Measurements from ENCODE around the gene SERPINE1. TPM values are rescaled to one million over a fixed set of nuclear protein-coding genes. Genes with fewer than 3 reads are reported as not detected.

The SERPINE1 gene
- 2,259 and 4,238 TPM in 2 replicates for total RNA-seq

GRCh38 chr7:101126651-101127459 is at the start of gene SERPINE1:
Gene SERPINE1, plus strand, starts transcription at chr7:101127104. Its CDS starts 1,290 bp downstream, at chr7:101128394.

GRCh38 chr7:101085162-101085964 is 41.5 kb upstream of the SERPINE1 start, which contains the start of gene TRIM56:
Gene TRIM56, plus strand, starts transcription at chr7:101085481. Its CDS starts 1,832 bp downstream, at chr7:101087313.

GRCh38 chr7:101153969-101154692 is 27.2 kb downstream of the SERPINE1 start, which contains the start of gene AP1S1:
Gene AP1S1, plus strand, starts transcription at chr7:101154476. Its CDS starts 39 bp downstream, at chr7:101154515.

GRCh38 chr7:101165075-101165957 is 38.4 kb downstream of the SERPINE1 start, which contains the start of gene VGF:
Gene VGF, minus strand, starts transcription at chr7:101165569. Its CDS starts 726 bp downstream, at chr7:101164843.

GRCh38 chr7:101180130-101180755 is 53.3 kb downstream of the SERPINE1 start, which contains the start of gene NAT16:
Gene NAT16, minus strand, starts transcription at chr7:101180293. Its CDS starts 5,486 bp downstream, at chr7:101174807.

Small RNAs within 50 kb of the gene (small RNA-seq; reads per million reads assigned to genes)
- gene MIR4653 = not detected

Other genes starting within 250 kb of the SERPINE1 start
- 2.5 and 2.9 TPM in 2 replicates for gene UFSP1, start 237.4 kb upstream of the SERPINE1 start, total RNA-seq
- 1.1 and 2.0 TPM in 2 replicates for gene ACHE, start 231.2 kb upstream of the SERPINE1 start, total RNA-seq
- under 0.01 TPM in 1 of 2 replicates, not detected in the other for gene MUC3A, start 177.6 kb upstream of the SERPINE1 start, total RNA-seq
- not detected in 2 replicates for gene MUC12, start 157.5 kb upstream of the SERPINE1 start, total RNA-seq
- gene MUC17, start 107.0 kb upstream of the SERPINE1 start, total RNA-seq = not detected in 2 replicates
- gene TRIM56, start 41.6 kb upstream of the SERPINE1 start, total RNA-seq = 11.1 and 12.4 TPM in 2 replicates
- 149 and 181 TPM in 2 replicates for gene AP1S1, start 27.4 kb downstream of the SERPINE1 start, total RNA-seq
- 0.10 TPM in 1 of 2 replicates, not detected in the other for gene VGF, start 38.5 kb downstream of the SERPINE1 start, total RNA-seq
- gene NAT16, start 53.2 kb downstream of the SERPINE1 start, total RNA-seq = not detected in 2 replicates
- gene MOGAT3, start 73.9 kb downstream of the SERPINE1 start, total RNA-seq = not detected in 2 replicates
- 80.8 and 85.3 TPM in 2 replicates for gene PLOD3, start 90.5 kb downstream of the SERPINE1 start, total RNA-seq
- gene ZNHIT1, start 91.1 kb downstream of the SERPINE1 start, total RNA-seq = 106 and 107 TPM in 2 replicates
- 3.3 and 5.1 TPM in 2 replicates for gene CLDN15, start 110.7 kb downstream of the SERPINE1 start, total RNA-seq
- gene FIS1, start 118.0 kb downstream of the SERPINE1 start, total RNA-seq = 153 and 200 TPM in 2 replicates
- 22.0 and 25.2 TPM in 2 replicates for gene IFT22, start 194.7 kb downstream of the SERPINE1 start, total RNA-seq
- not detected in 2 replicates for gene COL26A1, start 235.8 kb downstream of the SERPINE1 start, total RNA-seq

Measured in vein endothelial cell (primary cell).